ENCODE results near the gene SMCO3.

GRCh38 chr12:14844401-14844800 is 30.4 kb upstream of the SMCO3 start:
- TF ChIP-seq CTCF (IDR thresholded peaks at IDR 0.05) (no peak), POLR2A (IDR thresholded peaks at IDR 0.05) (no peak)
